Choroid plexus epithelial cell (primary cell): ENCODE results near the gene KDM4C.

Experiments used
- DNase-seq: peaks from one replicate; pipeline ENCODE4 v3.0.0-alpha.2; 2010; ENCODE audit warnings: low read depth
- H3K4me3 ChIP-seq: 2 replicates; pipeline ENCODE4 v1.5.1; 2011; ENCODE audit warnings: low read depth, mild to moderate bottlenecking, control low read depth, low read length, moderate library complexity
- CTCF ChIP-seq: conservative IDR thresholded peaks from 2 replicates; pipeline ENCODE4 v1.5.1; 2011; ENCODE audit warnings: low read depth, mild to moderate bottlenecking, control low read depth, inconsistent platforms, low read length, moderate library complexity

KDM4C gene

GRCh38 chr9:6869081-6869948, 111.5 kb downstream of the KDM4C start:
- no peak for TF ChIP-seq CTCF
- H3K4me3 ChIP-seq = no peak overlapping the region
- DNase-seq = peak; percentile 17

- no peak overlapping the region for H3K4me3 ChIP-seq
- no peak for TF ChIP-seq CTCF
- no peak for DNase-seq
These were observed 112.4 kb downstream of the KDM4C start for GRCh38 chr9:6870149-6870548.

- TF ChIP-seq CTCF = no peak
- DNase-seq = no peak
- H3K4me3 ChIP-seq = no peak overlapping the region
These were observed 113.1 kb downstream of the KDM4C start for GRCh38 chr9:6870650-6871477.

- no peak overlapping the region for H3K4me3 ChIP-seq
- TF ChIP-seq CTCF = no peak
- DNase-seq = peak; percentile 63
These were observed 116.1 kb downstream of the KDM4C start for GRCh38 chr9:6873857-6874256.

- DNase-seq = no peak
- no peak overlapping the region for H3K4me3 ChIP-seq
- no peak for TF ChIP-seq CTCF
These were observed 118.6 kb downstream of the KDM4C start for GRCh38 chr9:6876195-6876894.

GRCh38 chr9:6877671-6878161, 119.9 kb downstream of the KDM4C start:
- TF ChIP-seq CTCF = no peak

More at GRCh38 chr9:6877671-6878161, 119.9 kb downstream of the KDM4C start:
- DNase-seq = peak; percentile 58
- H3K4me3 ChIP-seq = no peak overlapping the region
